HG02759 (cell line): ENCODE measurements around the gene POLL.
"Not testable (repeated sequence)": the region's sequence is repeated elsewhere in the genome, so short reads cannot be mapped to it uniquely, and the experiment has no call there.

Source experiments
- ATAC-seq: cut with Tn5 transposase; IDR thresholded peaks from one replicate; pipeline ENCODE4 v1.9.1; 2021; ENCODE audit warnings: mild to moderate bottlenecking, moderate library complexity; ENCODE audit not compliant: unreplicated experiment

POLL gene

DNA sequence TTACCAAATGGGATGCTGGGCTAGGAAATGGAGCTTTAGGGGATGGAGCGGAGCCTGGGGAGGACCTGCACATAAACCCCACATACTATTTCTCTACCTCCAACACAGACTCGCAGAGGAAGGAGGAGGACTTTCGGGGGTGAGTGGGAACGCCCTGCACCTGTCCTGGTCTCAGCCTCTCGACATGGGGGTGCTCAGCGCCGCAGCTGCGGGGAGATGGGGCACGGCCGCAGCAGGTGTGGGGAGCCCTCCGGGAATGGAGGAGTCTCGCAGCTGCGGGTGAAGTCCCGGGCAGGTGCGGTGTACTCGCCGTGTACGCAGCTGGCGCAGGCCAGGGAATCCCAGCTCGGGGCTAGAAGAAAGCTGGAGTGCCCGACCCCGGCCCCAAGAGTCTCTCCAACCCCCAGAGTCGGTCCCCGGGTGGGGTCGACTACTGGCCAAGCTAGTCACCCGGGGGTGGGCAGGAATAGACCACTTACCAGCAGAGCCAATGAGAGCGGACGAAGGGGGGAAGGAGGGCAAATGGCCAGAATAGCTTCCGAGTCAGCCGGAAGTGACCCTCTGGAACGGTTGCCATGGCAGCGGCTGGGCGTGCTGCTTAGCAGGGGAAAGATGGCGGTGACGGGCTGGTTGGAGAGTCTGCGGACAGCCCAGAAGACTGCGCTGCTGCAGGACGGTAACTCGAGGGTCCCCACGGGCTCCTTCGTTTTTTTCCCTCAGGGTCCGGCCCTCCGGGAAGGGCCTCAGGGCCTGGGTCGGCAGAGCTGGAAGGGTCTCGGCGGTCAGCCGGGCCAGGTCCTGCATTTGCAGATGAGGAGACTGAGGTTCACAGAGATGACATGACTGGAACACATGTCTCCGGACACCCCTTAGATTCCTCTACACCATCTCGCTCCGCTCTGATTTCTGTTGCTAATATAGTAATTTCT, at the start of gene POLL, which contains the start of gene DPCD:
TSS of gene POLL (minus strand) at position 533 of the 929 bp plus-strand sequence. CDS start 897 bp downstream, outside the sequence.
TSS of gene DPCD (plus strand) at position 597 of the 929 bp plus-strand sequence. CDS start at position 613, 16 bp downstream.
- peak; percentile 97 for ATAC-seq

DNA sequence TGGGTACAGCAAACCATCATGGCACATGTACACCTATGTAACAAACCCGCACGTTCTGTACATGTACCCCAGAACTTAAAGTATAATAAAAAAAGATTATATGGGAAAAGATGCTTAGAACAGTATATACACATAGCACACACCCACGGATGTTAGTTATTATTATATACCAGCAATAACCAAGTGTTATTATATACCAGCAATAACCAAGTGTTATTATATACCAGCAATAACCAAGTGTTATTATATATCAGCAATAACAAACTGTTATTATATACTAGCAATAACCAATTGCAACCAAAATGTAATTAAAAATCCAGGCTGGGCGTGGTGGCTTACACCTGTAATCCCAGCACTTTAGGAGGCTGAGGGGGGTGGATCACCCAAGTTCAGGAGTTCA, 45.5 kb upstream of the POLL start:
- ATAC-seq, result not testable (repeated sequence)

DNA sequence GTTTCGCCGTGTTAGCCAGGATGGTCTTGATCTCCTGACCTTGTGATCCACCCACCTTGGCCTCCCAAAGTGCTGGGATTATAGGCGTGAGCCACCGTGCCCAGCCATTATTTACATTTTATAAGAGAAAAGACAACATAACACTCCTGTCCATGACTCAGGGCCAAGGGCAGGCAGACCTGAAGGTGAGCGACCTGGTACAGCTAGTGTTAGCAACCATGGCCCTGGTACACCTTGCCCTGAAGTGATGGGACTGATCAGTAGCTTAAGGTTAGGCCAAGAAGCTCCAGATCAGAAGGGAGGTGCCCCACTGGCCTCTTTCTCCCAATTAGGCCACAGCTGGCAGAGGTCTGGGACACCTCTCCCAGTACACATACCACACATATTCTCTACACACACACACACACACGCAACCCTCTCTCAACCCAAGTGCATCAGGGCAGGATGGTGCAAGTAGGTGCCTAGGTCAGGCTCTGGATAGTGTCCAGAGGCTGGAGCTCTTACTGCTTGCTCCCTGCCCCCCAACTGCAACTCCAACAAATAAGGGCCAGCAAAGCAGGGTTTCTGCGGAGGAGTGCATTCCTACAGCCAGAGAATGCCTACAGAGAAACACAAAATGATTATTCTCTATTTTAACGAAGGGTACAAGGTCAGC, 43.9 kb upstream of the POLL start:
- ATAC-seq, result no peak

DNA sequence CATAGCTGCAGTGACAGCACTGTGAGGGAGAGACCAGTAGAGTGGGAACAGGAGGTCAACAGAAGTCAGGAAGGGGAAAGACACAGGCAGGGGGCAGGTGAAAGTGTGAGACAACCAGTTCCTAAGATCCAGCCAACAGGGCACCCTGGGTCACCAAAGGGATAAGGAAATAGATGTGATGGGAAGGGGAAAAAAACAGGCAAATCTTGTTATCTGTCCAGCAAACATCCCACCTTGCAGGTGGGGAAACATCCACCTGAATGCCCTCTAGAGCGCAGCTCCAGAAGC, 42.5 kb upstream of the POLL start:
- ATAC-seq, result no peak

DNA sequence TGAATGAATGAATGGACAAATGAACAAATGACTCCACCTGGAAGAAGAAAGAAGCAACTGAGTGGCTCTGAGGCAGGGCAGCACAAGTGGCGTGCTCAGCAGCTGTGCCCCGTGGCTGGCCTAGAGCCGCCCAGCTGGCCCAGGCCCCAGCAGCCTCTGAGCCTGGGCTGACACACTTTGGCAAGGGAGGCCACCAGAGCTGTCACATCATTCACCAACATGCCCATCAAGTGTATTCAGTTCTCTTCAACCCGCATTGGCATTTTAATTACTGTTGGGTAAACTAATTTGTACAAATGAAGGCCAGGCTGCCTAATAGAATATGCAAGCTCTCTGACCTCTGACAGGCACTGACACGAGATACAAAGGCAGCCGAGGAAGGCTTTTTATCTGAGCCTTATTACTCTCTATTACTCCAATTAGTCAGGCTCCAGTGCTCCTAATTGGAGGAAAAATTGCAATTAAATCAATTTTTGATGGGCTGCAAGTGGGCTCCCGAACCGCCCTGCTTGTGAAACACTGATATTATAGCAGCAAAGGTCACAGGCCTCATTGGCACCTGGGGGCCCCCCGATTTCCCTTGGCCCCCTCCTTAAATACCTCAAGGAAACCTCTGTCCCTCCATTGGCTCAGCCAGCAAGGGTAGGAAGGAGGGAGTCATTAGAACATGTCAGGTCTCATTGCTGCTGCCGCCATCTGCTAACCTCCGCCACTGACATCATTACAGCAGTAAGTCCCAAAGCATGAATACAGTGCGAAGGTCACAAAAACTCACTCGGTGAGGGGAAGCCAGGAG, 42.0 kb upstream of the POLL start:
- no peak for ATAC-seq

DNA sequence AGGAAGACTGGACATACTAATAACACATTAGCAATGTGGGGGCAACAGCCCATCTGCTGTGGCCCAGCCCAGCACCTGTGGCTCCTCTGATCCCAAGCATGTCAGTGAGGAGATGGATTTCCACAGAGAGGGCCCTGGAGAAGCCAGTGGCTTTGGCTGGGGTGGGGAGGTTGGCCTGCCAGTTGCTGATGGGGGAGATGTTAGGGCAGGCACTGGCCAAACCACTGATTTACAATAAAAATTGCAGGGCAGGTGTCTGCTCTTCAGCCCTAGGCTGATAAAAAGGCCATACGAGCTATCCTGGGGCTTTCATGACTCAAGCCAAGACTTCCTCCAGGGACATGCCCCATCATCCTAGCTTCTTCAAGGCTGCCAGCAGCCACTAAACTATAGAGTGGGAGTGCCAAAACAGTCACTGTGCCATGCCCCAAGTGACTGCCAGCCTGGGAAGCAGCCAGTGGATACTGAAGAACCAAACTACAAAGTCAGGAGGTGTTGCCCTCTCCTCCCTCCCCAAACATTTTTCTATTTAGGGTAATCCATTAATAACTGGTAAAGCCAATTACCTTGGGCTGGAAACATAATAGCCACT, 37.9 kb upstream of the POLL start:
- ATAC-seq, result no peak

DNA sequence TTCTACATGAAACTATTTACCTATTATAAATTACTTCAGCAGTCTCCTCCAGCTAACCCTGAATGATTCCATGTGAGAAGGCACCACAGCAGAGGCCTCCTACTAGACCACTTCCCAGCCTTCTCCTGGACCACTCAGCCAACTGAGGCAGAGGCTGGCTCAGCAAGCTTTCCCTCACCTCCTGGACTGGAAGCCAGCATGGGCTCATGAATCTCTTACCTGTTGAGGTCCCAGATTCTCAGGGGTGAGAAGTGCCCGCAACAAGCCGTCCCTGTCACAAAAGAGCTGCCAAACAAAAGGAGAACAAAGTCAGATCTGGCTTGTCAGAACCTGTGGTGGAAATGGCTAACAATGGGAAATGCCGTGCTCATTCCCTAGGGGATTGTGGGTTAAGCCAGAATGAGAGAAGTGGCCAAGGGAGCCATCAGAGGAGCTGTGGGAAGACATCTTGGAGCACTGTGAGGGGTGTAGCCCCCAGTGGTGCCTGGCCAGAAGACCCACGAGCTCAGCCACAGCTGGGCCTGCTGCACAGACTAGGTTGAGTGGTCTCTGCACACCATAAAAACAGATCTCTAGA, 36.6 kb upstream of the POLL start:
- no peak for ATAC-seq

DNA sequence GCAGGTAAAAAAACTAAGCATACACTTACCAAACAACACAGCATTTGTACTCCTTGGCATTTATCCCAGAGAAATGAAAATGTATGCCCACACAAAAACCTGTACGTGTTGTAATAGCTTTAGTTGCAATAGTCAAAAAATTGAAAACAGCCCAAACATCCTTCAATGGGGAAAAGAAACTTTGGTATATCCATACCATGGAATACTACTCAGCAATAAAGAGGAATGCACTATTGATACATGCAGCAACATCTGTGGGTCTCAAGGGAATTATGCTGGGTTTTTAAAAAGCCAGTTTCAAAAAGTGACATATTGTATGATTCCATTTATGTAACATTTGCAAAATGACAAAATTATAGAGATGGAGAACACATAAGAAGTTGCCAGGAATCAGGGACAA, 35.5 kb upstream of the POLL start:
- ATAC-seq, result no peak

DNA sequence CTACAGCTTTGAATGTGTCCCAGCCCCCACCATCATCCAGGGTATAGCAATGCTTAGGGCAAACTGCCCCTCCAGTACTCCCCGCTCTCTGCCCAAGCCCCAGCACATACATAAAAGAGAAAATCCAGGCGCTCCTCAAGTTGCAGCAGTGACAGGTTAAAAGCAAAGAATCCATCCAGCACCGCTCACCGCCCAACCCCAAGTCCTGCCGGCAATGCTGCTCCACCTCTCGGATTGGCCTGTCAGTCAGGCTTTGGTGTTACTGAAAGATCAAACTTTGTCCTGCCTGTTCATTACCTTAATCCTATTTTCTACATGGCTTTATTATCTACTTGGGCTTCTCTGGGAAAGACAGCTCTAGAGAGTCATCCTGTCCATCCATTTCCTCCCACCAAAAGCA, 31.9 kb upstream of the POLL start:
- no peak for ATAC-seq

DNA sequence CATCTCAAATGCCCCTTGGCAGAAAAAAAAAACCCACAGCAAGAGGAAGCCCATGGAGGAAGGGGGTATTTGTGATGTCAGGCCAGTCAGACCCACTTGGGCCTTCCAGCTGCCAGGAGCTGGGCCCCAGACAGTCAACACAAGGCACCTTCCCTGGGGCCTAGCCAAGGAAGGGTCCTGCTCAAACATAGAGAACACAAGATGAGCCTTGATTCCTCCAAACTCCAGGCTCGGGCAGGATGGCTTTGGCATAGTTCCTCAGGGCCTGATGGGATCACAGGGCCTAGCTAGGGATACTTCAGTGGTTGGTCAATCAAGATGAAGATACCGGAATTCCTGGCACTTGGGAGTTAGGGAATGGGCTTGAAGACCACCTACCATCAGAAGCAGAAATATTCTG, 30.8 kb upstream of the POLL start:
- no peak for ATAC-seq

DNA sequence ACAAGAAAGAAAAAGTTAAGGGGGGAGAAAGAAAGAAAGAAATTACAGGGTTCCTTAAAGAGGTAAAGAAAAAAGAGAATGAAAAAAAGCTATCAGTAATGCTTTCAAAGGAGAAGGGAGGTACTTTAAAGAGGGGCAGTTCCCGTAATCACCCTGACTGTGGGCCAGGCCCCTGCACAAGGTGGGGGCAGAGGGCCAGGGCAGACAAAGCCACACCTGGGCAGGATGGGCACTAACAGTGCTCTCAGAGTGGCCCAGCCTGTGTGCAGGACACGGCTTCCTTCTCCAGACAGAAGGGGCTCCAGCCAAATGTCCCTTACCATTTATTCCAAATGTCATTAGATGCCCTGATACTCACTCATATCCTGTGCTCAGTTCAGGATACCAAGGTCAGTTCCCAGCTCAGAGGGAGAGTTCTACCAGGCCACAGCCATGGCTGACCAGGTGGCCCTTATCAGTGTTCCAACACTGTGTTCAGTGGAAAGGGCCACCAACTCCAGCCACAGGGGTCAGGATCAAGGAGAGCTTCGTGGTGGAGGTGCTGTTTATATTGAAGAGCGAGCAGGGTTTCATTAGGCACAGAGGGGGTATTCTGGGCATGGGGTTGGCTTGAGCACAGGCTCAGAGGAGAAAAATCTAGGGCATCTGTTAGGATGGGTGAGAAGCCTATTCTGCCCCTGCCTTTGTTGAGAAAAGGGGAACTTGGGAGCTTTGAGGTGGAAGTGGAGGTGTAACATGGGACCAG, 29.9 kb upstream of the POLL start:
- no peak for ATAC-seq

DNA sequence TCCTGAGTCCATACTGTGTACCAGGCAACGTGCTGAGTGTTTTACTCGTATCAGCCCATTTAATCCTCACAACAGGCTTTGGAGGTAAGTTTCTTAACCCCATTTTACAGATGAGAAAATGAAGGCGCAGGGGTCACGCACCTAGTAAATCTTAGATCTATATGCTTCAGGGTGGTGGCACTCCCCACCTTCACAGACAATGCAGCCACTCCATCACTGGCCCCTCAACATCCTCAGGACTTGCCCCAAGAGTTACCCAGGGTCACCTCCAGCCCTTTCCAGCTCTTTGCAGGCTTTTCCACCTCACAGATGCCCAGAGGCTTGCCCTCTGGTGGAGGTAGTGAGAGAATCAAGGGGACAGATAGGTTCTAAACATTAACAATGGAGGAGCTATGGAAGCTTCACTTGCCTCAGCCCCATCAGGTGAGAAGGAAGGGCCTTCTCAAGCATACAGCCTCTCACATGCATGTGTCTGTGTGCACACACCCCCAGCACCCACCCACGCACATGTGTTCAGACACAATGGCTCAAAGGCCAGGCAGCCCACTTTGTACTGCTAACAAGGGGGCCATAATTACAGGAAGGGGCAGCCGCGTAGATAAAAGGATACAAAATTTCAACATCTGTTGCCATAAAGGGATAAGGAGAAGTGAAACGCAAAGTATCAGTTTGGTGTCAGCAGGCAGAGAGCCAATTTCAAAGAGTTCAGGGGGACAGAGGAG, 29.2 kb upstream of the POLL start:
- no peak for ATAC-seq

DNA sequence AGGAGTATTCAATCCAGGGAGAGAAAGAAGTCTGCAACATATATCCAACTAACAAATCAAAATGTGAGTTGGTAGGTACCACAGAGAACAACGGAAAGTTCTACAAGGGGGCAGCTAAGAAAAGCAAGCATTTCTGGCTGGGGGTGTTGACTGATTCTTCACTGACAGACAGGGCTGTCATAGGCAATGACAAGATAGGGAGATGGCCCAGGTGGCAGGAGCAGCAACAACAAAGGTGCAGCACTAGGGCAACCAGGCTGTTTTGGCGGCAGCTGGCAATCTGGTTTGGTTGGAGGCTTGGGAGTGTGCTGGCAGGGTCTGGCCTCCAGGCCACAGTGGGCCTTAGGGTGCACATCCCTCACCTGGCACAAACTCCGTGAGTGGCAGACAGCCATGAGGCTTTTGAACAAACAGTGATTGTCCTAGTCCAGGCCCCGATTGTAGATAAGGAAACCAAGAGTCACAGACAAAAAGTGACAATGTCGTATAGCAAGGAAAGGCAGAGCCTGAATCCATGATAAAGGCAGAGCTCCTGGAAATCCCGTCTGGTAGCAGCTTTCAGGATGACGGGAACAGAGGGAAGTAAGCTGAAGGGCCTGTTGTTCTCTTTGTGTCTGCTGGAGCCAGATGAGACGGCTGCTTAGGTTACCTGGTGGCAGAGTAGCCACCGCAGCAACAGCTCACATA, 28.5 kb upstream of the POLL start:
- ATAC-seq, result no peak

DNA sequence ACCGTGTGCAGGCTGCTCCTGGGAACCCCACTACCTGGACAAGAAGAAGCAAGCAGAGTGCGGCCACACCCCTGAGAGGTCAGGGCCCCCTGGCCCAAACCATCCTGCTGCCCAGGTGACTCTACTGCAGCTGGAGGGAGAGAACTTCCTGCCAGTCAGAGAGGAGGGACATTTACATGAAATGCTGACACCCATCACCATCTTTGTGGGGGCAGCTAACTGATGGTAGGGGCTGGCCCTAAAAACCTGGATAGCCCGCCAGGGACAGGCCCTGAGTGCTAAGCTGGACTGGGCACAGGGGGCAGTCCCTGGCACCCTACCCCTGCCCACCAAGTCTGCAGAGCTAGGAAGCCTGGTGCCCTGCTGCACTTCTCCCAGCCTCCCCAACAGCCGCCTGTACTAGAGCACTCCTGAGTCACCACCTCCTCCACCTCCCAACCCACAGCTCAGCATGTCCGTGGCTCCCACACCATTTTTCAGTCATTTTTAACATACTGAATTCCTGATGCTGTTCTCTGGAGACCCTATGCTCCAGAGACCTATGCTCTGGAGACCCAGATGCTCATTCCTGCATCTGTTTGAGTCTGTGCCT, 27.6 kb upstream of the POLL start:
- no peak for ATAC-seq

DNA sequence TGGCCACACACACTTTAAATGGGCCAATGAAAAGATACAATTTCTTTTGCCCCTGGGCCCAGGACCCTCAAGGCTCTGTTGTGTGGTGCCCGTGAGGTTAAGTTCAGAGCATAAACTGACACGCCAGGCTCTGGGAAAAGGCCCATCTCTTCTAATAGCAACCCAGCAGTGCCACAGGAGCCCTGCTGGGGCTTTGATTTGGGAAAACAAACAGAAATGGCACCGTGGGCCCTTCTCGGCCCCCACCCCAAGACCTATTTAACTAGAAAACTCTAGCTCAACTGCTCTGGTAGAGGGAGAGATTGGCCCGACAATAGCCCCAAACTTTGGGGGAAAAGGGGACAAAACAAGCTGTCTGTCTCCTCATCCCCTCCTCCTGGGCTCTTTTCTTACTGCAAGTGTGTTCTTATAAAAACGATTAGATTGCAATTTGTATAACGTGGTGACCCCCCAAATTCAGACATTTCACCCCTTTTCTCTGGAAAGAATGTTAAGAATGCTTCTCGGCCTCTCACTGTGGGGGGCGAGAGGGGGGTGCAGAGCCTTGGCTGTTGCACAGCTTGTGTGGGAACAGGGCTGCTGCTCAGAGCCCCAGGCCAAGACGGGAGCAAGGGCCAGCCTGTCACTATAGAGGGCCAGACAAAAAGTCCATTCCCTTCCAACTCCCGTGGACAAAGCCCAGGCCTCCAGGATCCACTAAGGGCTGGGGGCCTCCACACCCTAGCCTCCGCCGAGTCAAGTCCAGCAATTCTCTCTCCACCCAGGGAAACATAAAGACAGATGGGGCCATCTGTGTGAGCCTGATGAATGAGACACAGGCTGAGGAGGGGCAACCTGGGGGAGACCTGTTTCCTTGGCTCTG, 26.8 kb upstream of the POLL start:
- ATAC-seq, result no peak

DNA sequence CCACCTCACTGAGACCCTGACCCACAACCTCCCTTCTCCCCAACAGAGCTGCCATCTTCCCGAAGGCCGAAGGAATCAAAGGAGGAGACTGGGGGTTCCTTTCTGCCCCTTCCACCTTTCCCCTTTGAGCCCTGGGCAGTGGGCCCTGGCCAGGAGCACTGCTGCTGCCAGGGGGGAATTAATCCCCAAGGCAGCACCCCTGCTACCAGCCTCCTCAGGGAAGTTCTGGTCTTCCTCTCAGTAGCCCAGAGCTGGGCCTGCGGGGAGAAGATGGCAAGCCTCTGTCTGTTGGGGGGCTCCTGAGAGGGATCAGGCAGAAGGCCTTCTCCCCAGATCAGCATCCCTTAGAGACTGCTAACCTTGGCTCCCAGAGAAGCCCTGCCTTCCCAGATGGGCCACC, 25.6 kb upstream of the POLL start:
- ATAC-seq, result no peak

DNA sequence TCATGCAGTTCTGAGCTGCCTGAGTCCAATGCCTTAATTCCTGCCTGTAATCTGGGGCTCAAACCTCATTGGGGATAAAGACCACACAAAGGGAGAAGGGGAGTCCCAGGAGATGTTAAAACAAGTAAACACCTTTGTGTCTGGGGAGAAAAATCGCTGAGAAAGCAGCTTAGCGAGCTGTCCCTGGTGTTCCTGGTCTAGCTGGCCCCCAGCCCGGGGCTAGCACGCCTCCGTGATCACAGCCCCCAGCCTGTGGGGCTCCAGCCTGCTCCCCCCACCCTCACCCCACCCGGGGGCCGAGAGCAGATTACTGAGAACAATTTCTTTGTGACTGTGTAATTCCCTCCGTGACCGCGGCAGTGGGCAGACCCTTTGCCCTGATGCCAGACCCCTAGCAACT, 24.8 kb upstream of the POLL start:
- ATAC-seq, result no peak

DNA sequence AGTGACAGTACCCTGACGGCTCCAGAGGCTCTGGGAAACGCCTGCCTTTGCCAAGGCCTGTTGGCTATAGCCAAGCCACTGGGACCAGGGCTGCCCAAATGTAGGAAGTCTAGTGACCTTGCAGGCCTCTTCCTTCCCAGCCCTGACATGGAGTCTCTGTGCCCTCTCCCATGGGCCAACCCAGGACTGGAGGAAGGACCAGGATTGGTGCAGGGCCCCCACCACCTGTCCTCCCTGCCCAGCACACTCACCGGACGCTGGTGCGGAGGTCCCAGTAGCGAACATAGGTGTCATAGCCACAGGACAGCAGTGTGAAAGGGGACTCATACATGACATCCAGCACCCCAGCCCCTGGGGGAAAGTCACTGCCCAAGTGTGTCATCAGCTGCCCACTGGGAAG, 24.0 kb upstream of the POLL start:
- ATAC-seq, result no peak
